ENCODE data around the gene IQSEC2. TPM values are rescaled to one million over a fixed set of nuclear protein-coding genes. Genes with fewer than 3 reads are reported as not detected.

The IQSEC2 gene
- total and polyA plus RNA-seq, 2 donors (not counting 1 experiment from before 2014, with no cell fraction given): 0.58 to 0.94 TPM

- no peak overlapping the region for H3K4me3 Mint-ChIP-seq
- no peak for ATAC-seq (ENCODE audit: low read depth)
- no peaks in the 10 kb centered on the region for H3K27me3 ChIP-seq (replicated peaks in 1 of 4; ENCODE audit: control extremely low read depth in 1 of 4, control insufficient read depth in 3 of 4, insufficient read depth in 4 of 4, low read length in 3 of 4)
Observed at GRCh38 chrX:53237056-53237455, 44.3 kb downstream of the IQSEC2 start.

GRCh38 chrX:53236025-53236679, 45.2 kb downstream of the IQSEC2 start:
- 97% methylated on average over 13 of the region's 20 CpGs for WGBS (ENCODE audit: insufficient coverage)
- Histone ChIP-seq H3K9ac (ENCODE audit: low read length) (no peak overlapping the region), H3K4me3 (ENCODE audit: control extremely low read depth in 1 of 5, extremely low read depth in 1 of 5, insufficient read depth in 1 of 5, low read depth in 2 of 5, low read length in 4 of 5) (no peak overlapping the region), H3K79me2 (ENCODE audit: control insufficient read depth, insufficient read depth, low read length) (no peaks in the 10 kb centered on the region), H3K4me1 (ENCODE audit: control insufficient read depth in 2 of 2, insufficient read depth in 2 of 2, low read length in 2 of 2) (no peaks in the 10 kb centered on the region), H3K36me3 (replicated peaks in 1 of 2; ENCODE audit: control extremely low read depth in 1 of 2, control insufficient read depth in 1 of 2, extremely low read depth in 1 of 2, insufficient read depth in 2 of 2, low read length in 1 of 2) (no peaks in the 10 kb centered on the region), H3K27me3 (replicated peaks in 1 of 4; ENCODE audit: control extremely low read depth in 1 of 4, control insufficient read depth in 3 of 4, insufficient read depth in 4 of 4, low read length in 3 of 4) (no peaks in the 10 kb centered on the region), H2AFZ (ENCODE audit: insufficient read depth, low read depth, low read length, poor library complexity, severe bottlenecking) (no peak overlapping the region), H3K9me3 (ENCODE audit: control extremely low read depth in 1 of 3, control insufficient read depth in 2 of 3, insufficient read depth in 1 of 3, low read length in 2 of 3) (no peaks in the 10 kb centered on the region), H3K27ac (ENCODE audit: low read length in 2 of 2) (no peak overlapping the region), H3K4me2 (replicated peaks; ENCODE audit: low read depth, low read length, poor library complexity, severe bottlenecking) (no peak overlapping the region), H4K20me1 (ENCODE audit: control insufficient read depth, insufficient read depth, low read length, poor library complexity, severe bottlenecking) (no peaks in the 10 kb centered on the region)
- ChIA-PET CTCF (no interaction called here), POLR2A (no interaction called here)
- no peak for TF ChIP-seq EZH2 (IDR thresholded peaks at IDR 0.05; ENCODE audit: borderline replicate concordance, insufficient read depth, low read depth, low read length, poor library complexity, severe bottlenecking)
- no peak for TF ChIP-seq CTCF (IDR thresholded peaks at IDR 0.05)
- no peak overlapping the region for H3K4me3 Mint-ChIP-seq
- ATAC-seq (ENCODE audit: low read depth): no peak
- intact Hi-C loops (cut with micrococcal nuclease): no loop called here
- no peak for DNase-seq
- H3K4me1 Mint-ChIP-seq: no peaks in the 10 kb centered on the region
- no peaks in the 10 kb centered on the region for H3K27me3 Mint-ChIP-seq
- no peaks in the 10 kb centered on the region for H3K9me3 Mint-ChIP-seq (ENCODE audit: insufficient read depth)
- no peak overlapping the region for H3K27ac Mint-ChIP-seq

More at GRCh38 chrX:53237056-53237455, 44.3 kb downstream of the IQSEC2 start:
- CTCF ChIA-PET: no interaction called here
- Mint-ChIP-seq H3K27ac (no peak overlapping the region), H3K9me3 (ENCODE audit: insufficient read depth) (no peaks in the 10 kb centered on the region), H3K4me1 (no peaks in the 10 kb centered on the region), H3K27me3 (no peaks in the 10 kb centered on the region)
- WGBS (ENCODE audit: insufficient coverage): 100% methylated on average over 2 of the region's 10 CpGs
- DNase-seq: no peak
- no peak for TF ChIP-seq EZH2 (IDR thresholded peaks at IDR 0.05; ENCODE audit: borderline replicate concordance, insufficient read depth, low read depth, low read length, poor library complexity, severe bottlenecking)
- no peak for TF ChIP-seq CTCF (IDR thresholded peaks at IDR 0.05)
- POLR2A ChIA-PET: no interaction called here
- Histone ChIP-seq H3K9me3 (ENCODE audit: control extremely low read depth in 1 of 3, control insufficient read depth in 2 of 3, insufficient read depth in 1 of 3, low read length in 2 of 3) (no peaks in the 10 kb centered on the region), H3K4me2 (replicated peaks; ENCODE audit: low read depth, low read length, poor library complexity, severe bottlenecking) (no peak overlapping the region), H3K4me3 (ENCODE audit: control extremely low read depth in 1 of 5, extremely low read depth in 1 of 5, insufficient read depth in 1 of 5, low read depth in 2 of 5, low read length in 4 of 5) (no peak overlapping the region), H4K20me1 (ENCODE audit: control insufficient read depth, insufficient read depth, low read length, poor library complexity, severe bottlenecking) (no peaks in the 10 kb centered on the region), H3K4me1 (ENCODE audit: control insufficient read depth in 2 of 2, insufficient read depth in 2 of 2, low read length in 2 of 2) (no peaks in the 10 kb centered on the region), H3K9ac (ENCODE audit: low read length) (no peak overlapping the region), H3K36me3 (replicated peaks in 1 of 2; ENCODE audit: control extremely low read depth in 1 of 2, control insufficient read depth in 1 of 2, extremely low read depth in 1 of 2, insufficient read depth in 2 of 2, low read length in 1 of 2) (no peaks in the 10 kb centered on the region), H3K79me2 (ENCODE audit: control insufficient read depth, insufficient read depth, low read length) (no peaks in the 10 kb centered on the region), H3K27ac (ENCODE audit: low read length in 2 of 2) (no peak overlapping the region), H2AFZ (ENCODE audit: insufficient read depth, low read depth, low read length, poor library complexity, severe bottlenecking) (no peak overlapping the region)
- intact Hi-C loops (cut with micrococcal nuclease): no loop called here
